Epidermal melanocyte (primary cell): ENCODE results near the gene ME3.
"Not testable (repeated sequence)": the region's sequence is repeated elsewhere in the genome, so short reads cannot be mapped to it uniquely, and the experiment has no call there.

Experiments
- DNase-seq: peaks from one replicate; pipeline ENCODE4 v3.0.0; 2011; ENCODE audit warnings: low spot score; ENCODE audit not compliant: insufficient read length

The ME3 gene

DNA sequence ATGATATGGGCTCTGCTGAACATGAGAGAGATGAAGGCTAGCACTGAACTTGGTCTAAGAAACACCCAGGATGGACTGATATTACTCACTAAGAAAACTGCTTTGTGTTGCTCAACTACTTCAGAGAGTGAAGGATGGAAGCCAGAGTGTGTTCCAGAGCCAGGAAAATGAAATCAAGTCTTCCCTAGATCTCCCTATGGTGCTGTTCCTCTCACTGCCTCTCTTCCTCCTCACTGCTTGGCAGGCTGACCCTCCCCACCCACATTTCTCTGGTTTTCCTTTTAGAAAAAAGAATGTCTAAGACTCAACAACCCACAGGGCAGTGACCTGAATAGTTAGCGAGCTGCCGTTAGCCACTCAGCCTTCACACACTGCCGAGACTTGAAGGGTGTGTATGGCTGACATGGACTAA is 232.1 kb downstream of the ME3 start:
- no peak for DNase-seq

DNA sequence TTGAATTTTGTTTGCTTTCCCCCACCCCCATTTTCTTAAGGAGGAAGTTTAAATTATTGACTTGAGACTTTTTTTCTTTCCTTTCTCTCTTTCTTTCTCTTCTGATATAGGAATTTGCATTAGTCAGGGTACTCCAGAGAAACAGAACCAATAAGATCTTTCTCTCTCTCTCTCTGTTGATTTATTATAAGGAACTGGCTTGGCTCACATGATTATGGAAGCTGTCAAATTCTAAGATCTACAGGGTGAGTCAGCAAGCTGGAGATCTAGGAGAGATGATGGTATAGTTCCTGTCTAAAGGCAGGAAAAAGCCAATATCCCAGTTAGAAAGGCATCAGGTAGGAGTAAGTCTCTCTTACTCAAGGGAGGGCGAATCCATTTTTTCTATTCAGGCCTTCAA is 233.7 kb downstream of the ME3 start:
- no peak for DNase-seq

DNA sequence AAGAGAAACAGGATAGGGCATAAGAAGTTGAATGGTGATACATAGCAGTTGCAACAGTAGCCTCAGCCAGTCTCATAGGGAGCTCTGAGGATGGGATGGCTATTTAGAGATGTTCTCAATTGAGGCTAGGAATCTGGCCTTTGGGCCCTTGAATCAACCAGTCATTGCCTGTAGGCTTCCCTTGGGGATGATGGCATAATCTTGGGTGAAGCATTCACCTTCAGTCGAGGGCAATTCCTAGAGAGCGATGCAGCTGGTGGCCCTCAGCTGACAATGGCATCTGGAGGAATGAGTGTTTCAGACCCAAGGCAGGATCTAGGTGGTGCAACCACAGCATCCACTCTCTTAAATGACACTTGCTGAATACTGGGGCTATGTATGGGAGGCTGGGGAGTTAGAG is 236.7 kb downstream of the ME3 start:
- DNase-seq = no peak

DNA sequence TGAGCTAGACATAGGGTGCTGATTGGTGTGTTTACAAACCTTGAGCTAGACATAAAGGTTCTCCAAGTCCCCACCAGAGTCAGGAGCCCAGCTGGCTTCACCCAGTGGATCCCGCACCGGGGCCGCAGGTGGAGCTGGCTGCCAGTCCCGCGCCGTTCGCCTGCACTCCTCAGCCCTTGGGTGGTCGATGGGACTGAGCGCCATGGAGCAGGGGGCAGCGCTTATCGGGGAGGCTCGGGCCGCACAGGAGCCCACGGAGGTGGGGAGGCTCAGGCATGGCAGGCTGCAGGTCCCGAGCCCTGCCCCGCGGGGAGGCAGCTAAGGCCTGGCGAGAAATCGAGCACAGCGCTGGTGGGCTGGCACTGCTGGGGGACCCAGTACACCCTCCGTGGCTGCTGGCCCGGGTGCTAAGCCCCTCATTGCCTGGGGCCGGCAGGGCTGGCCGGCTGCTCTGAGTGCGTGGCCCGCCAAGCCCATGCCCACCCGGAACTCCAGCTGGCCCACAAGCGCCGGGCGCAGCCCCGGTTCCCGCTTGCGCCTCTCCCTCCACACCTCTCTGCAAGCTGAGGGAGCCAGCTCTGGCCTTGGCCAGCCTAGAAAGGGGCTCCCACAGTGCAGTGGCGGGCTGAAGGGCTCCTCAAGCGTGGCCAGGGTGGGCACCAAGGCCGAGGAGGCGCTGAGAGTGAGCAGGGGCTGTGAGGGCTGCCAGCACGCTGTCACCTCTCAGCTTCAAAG is 238.9 kb downstream of the ME3 start:
- not testable (repeated sequence) for DNase-seq

DNA sequence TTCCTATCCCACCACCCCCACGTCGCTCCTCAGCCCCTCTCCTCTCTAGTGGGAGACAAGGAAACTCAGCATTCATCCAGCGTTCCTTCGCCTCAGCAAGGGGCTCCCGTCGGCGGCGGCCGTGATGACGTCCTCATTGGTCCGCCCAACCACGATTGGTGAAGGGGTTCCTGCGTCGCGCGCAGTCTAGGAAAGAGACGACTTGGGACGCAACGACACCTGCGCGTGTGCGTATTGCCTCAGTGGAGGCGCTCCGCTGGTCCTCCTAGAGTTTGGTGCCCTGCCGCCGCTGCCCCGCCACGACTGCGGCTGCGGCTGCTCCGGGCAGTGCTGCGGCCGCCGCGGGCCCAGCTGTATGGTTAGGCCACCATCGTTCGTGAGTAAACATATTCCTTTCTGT is 241.2 kb downstream of the ME3 start:
- no peak for DNase-seq

DNA sequence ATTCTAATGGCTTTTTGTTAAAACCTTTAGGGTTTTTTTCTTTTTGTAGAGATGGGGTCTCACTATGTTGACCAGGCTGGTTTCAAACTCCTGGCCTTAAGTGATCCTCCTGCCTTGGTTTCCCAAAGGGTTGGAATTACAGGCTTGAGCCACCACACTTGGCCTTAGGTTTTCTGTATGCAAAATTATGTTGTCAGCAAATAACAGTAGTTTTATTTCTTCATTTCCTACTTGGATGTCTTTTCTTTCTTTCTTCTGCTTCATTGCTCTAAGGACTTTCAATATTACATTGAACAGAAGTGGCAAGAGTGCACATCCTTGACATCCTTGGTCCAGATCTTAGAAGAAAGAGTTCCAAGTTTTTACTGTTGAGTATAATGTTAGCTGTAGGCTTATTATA is 245.0 kb downstream of the ME3 start:
- no peak for DNase-seq

DNA sequence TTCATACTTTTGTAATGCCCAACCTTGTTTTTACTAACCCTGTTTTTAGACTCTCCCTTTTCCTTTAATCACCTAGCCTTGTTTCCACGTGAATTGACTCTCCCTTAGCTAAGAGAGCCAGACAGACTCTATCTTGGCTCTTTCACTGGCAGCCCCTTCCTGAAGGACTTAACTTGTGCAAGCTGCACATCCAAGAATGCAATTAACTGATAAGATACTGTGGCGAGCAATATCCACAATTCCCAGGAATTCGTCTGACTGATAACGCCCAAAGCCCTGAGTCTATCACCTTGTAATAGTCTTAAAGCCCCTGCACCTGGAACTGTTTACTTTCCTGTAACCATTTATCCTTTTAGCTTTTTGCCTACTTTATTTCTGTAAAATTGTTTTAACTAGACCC is 248.9 kb downstream of the ME3 start:
- not testable (repeated sequence) for DNase-seq

DNA sequence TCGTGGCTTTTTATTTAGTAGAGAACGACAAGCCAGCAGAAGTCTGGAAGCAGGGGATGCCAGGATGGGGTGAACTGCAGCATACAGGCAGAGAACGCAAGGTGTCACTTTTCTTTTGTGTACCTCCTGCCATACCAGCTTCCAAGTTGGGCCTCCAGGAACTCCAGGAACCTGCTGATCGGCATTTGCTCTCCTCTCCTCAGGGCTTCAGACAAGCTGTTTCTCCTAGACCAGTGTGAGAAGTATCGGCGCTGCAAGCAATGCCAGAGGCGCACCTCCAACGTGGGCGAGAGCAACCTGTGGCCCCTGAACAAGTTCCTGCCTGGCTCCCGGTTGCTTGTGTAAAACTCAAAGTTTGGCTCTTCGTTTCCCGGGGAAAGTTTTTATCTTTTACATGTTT is 250.0 kb downstream of the ME3 start:
- DNase-seq = no peak

DNA sequence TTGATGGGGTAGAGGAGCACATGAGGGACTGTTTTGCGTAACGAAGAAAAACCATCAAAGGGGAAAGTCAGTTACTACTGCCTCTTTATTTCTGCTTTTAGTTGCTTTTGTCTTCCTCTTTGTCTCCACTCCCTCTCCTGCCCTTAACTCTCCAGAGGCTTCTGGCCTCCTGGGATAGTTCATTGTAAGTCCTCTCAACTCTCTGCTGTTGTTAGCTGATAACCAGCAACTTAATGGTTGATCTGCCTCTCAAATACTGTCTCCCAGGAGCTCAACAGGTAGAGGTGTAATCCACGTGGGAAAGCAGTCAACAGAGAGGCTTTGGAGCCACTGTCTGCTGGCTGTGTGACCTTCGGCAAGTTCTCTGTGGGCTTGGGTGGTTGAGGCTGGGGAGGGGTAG is 250.5 kb downstream of the ME3 start:
- no peak for DNase-seq

DNA sequence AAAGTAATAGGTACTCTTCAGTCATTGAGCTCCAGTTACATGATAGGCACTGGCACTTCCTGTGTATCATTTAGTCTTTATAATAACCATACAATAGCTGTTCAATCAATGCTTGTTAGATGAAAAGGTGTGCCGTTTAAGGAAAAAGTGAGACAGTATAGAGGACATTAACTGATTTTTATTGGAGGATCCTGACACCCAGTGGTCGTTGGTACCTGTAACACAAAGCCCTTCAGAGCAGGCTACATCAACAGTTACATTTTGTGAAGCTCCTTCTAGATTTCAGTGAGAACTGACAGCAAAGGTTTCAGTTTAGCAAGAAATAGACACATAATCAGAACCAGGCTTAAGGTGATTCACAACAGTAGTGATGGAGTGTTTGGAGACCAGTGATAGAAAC is 253.5 kb downstream of the ME3 start:
- no peak for DNase-seq

DNA sequence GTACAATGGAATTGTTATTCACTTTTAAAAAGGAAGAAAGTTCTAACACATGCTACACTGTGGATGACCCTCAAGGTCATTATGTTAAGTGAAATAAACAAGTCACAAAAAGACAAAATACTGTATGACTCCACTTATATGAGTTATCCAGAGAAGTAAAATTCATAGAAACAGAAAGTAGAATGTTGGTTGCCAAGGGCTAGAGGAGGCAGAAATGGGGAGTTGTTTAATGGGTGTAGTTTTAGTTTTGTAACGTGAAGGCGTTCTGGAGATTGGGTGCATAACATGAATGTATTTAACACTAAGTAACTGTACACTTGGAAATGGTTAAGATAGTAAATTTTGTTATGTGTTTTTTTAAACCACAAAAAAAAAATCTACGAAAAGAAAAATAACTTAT is 253.9 kb downstream of the ME3 start:
- DNase-seq = no peak

DNA sequence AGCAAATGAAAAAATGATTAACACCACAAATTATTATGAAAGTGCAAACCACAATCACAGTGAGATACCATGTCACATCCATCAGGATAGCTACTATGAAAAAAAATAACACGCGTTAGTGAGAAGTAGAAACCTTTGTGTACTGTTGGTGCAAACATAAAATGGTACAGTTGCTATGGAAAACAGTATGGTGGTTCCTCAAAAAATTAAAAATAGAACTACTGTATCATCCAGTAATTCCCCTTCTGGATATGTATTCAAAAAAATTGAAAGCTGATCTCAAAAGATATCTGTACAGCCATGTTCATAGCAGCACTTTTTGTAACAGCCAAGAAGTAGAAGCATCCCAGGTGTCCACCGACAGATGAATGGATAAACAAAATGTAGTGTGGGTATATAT is 254.3 kb downstream of the ME3 start:
- no peak for DNase-seq

DNA sequence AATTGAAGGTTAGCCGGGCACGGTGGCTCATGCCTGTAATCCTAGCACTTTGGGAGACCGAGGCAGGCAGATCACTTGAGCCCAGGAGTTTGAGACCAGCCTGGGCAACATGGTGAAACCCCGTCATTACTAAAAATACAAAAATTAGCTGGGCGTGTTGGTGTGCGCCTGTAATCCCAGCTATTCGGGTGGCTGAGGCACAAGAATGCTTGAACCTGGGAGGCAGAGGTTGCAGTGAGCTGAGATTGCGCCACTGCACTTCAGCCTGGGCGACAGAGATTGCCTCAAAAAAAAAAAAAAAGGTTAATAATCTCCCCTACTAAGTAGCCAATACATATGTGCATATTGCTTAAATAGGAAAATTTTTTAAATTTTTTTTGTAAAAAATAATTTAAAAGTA is 255.5 kb downstream of the ME3 start:
- not testable (repeated sequence) for DNase-seq

DNA sequence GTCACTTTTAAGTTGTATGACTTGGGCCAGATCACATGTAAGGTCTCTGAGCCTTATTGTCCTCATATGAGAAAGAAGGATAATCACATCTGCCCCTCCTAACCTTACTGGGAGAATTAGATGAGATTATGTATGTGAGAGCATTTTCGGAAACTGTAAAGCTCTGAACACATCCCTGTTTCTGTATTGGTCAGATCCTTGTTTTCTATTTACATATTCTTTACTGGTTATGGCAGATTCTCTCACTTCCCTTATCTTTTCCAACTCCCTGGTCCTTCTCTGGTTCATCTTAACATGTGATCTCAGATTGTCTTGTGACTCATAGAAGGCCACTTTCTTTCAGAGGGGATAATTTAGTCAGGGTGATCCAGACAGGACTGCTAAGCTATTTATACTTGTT is 255.9 kb downstream of the ME3 start:
- DNase-seq = no peak

DNA sequence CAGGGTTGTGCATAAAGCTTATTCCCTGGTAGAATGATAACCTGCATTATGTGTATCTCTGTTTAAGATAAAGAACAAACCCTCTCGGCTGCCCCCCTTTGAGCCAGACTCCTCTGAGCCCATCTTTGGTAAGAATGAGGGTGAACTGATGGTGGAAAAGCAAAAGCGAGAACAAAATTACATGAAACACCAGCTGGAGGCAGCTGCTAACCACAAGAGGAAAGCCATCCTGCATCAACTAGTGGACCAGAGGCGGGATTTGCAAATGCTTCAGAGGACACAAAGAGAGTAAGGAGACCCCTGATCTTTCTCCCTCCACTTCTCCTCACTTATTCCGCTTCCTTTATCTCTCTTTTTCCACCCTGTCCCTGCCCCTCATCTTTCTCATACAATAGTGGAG is 257.4 kb downstream of the ME3 start:
- DNase-seq = no peak

DNA sequence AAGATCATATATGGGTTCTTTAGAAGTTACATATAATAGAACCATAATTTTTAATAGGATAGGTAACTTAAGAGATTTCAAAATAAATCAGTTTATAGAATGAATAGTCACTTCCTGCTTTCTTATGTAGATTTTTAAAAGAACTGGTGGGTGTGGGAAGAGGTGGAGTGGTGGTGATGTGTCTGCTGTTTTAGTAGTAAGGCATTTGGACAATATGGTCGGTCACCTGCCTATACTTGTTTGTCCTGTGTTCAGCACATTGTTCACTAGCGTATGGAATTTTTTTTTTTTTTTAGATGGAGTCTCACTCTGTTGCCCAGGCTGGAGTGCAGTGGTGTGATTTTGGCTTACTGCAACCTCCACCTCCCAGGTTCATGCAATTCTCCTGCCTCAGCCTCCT is 258.4 kb downstream of the ME3 start:
- no peak for DNase-seq

DNA sequence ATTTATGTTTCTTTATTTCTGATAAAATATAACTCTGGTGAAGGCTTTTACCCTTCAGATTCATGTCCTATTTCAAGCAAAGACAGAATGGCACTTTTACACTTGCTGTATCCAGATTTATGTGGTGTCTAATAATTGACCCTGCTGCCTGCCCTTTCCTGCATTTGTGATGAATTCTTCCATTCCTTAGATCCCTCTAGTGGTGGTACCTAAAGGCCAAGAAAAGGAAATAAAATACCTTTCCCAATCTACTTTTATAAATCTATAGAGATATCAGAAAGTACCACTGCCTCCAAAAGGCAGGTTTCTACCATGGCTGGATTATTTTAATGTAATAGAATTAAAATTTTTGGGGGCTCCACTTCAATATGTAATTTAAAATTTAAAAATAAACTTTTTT is 263.6 kb downstream of the ME3 start:
- DNase-seq = no peak

DNA sequence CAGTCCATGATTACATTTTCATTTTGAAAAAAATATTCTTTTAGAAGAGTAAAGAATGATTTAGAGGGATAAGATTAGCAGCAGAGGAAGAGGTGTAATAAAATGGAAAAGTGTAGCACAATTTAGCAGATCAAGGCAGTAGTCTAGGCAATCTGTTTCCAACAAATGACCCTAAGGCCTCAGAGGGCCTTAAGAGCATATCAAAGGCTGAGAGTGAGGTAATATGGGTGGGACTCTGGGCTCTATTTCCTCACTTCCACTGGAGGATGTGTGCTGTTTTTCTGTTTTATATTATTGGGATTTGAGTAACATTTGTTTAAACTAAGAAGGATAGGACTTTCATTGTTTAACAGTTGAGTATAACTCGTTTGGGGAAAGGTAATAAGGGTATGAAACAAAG is 269.0 kb downstream of the ME3 start:
- DNase-seq = no peak

DNA sequence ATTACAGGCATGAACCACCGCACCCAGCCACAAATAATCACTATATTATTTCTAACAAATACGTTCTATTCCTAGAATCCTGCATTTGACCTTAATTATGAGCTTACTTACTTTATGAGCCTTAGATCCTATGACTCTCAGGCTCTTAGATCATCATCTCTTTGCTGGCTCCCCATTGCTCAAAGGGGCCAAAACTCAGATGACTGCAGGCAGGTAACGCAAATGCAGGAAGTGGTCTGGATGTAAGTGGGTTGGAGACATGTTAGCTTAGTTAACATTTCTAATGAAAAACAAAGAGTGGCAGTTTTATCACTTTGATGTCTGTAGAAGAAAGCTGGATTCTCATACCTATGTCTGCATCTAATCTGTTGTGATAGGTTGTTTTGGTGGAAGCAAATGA is 274.3 kb downstream of the ME3 start:
- DNase-seq = no peak

DNA sequence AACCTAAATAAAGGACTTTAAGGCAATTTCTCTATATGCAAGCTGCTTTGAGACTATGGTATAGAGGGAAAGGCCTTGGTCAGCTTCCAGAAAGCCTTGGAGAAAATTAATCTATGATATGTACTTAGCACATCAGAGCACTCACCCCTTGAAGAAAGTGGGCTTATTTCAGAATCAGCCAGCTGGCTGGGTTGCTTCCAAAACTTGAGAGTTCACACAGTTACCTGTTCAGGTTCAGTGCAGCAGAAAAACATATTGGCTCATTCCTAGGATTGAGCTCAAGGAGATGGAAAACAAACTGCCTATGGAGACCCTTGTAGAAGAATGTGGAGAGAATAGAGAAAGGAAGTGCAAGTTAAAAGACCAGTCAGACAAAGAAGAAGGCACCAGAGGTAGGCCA is 275.1 kb downstream of the ME3 start:
- DNase-seq = no peak

DNA sequence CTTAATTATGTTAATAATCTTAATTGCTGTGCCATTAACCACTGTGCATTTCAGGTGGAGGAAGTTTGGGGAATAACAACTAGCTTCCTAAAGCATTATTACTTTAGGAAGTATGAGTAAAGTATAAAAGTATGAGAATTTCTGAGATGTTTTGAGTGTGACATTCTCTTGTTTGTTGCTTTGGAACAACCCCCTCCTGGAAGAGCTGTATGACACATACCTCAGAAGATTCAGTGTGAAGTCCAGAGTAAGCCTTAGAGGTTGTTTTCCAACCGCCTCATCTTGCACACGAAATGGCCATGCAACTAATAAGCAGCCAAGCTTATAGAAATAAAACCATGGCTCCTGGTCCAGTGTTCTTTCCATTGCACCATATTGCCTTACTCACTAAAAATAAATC is 276.0 kb downstream of the ME3 start:
- DNase-seq = no peak

DNA sequence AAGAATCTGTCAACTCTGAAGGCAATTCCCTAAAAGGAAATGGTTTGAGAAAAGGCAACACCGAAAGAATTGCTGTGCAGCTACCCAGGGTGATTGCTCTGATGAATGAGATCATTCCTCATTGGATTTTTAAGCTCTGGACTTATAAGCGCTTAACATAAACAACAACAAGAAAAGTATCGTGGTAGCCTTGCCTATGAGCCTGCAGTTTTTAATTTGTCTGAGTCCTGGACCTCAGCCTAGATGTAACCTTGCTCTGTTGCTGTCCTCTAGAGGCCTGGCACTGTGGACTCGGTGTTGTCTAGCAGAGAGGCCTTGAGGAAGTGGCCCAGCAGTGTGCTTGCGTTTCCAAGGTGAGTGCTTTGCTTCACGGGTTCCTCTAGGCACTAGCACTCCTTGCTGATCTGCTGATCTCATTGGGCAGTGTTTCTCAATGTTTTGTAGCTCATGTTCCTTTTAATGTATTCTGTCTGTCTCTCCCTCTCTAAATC is 277.3 kb downstream of the ME3 start:
- DNase-seq = no peak
